HEK293 (cell line): ENCODE data around the gene HDAC7.
"Not testable (repeated sequence)": the region's sequence is repeated elsewhere in the genome, so short reads cannot be mapped to it uniquely, and the experiment has no call there.

Experiments
- CTCF ChIA-PET: fragments of 350-600 bp; formaldehyde crosslinking; extraction: SDS; loops from one replicate; lab custom pipeline; 2021; ENCODE audit warnings: antibody characterized with exemption; lab: Yijun Ruan, JAX
- POLR2A ChIA-PET: fragments of 300-600 bp; formaldehyde crosslinking; extraction: SDS; loops from one replicate; lab custom pipeline; 2020; ENCODE audit warnings: antibody characterized with exemption, inconsistent platforms; lab: Yijun Ruan, JAX
- H3K27ac ChIP-seq: fragments of 200-500 bp; sonication (Bioruptor generic); 2 replicates; pipeline ENCODE4 v1.5.1; 2014; ENCODE audit warnings: low read depth, low read length, control low read depth, inconsistent platforms; ENCODE audit errors: extremely low read depth
- H3K36me3 ChIP-seq, 2 experiments: fragments of 200-500 bp in 1 of 2; sonication (Bioruptor generic) in 1 of 2; 1 replicate in 1 of 2; 2 replicates in 1 of 2; pipeline ENCODE4 v1.5.1; 2014 to 2017; ENCODE audit warnings: inconsistent platforms in 2 of 2, low read length in 2 of 2; ENCODE audit not compliant: control insufficient read depth in 2 of 2, insufficient read depth in 1 of 2
- H3K4me1 ChIP-seq: fragments of 200-500 bp; sonication (Bioruptor generic); 2 replicates; pipeline ENCODE4 v1.5.1; 2014; ENCODE audit warnings: mild to moderate bottlenecking, low read length, inconsistent platforms; ENCODE audit not compliant: control insufficient read depth, insufficient read depth
- H3K4me3 ChIP-seq: 2 replicates; pipeline ENCODE4 v1.5.1; 2011; ENCODE audit warnings: low read depth, mild to moderate bottlenecking, control low read depth, low read length, moderate library complexity
- H3K9me3 ChIP-seq: fragments of 200-500 bp; sonication (Bioruptor generic); 2 replicates; pipeline ENCODE4 v1.5.1; 2014; ENCODE audit warnings: low read depth, low read length, inconsistent platforms; ENCODE audit not compliant: control insufficient read depth, insufficient read depth
- AEBP2 ChIP-seq: fragments of 450-650 bp; formaldehyde crosslinking; IDR thresholded peaks from 2 replicates; pipeline ENCODE4 v1.5.1; 2016; ENCODE audit warnings: missing biosample characterization, missing genetic modification characterization, borderline replicate concordance
- BCL11A ChIP-seq: fragments of 450-650 bp; formaldehyde crosslinking; IDR thresholded peaks from 2 replicates; pipeline ENCODE4 v1.5.1; 2016; ENCODE audit warnings: low read depth, missing biosample characterization, missing genetic modification characterization
- KLF1 ChIP-seq: fragments of 450-650 bp; formaldehyde crosslinking; IDR thresholded peaks from 2 replicates; pipeline ENCODE4 v1.5.1; 2016; ENCODE audit warnings: missing biosample characterization, missing genetic modification characterization
- KLF9 ChIP-seq: fragments of 450-650 bp; formaldehyde crosslinking; IDR thresholded peaks from 2 replicates; pipeline ENCODE4 v1.5.1; 2016; ENCODE audit warnings: missing biosample characterization, missing genetic modification characterization, low read depth
- OSR2 ChIP-seq: fragments of 450-650 bp; formaldehyde crosslinking; IDR thresholded peaks from 2 replicates; pipeline ENCODE4 v1.5.1; 2016; ENCODE audit warnings: missing biosample characterization, missing genetic modification characterization
- WT1 ChIP-seq: fragments of 450-650 bp; formaldehyde crosslinking; IDR thresholded peaks from 2 replicates; pipeline ENCODE4 v1.5.1; 2016; ENCODE audit warnings: missing biosample characterization, missing genetic modification characterization
- ZBTB8A ChIP-seq: fragments of 450-650 bp; formaldehyde crosslinking; IDR thresholded peaks from 2 replicates; pipeline ENCODE4 v1.5.1; 2016; ENCODE audit warnings: missing biosample characterization, missing genetic modification characterization
- ZNF112 ChIP-seq: fragments of 450-650 bp; formaldehyde crosslinking; IDR thresholded peaks from 2 replicates; pipeline ENCODE4 v1.5.0; 2017; ENCODE audit warnings: missing biosample characterization, missing genetic modification characterization
- ZNF146 ChIP-seq: fragments of 450-650 bp; formaldehyde crosslinking; IDR thresholded peaks from 2 replicates; pipeline ENCODE4 v1.5.1; 2016; ENCODE audit warnings: missing biosample characterization, missing genetic modification characterization
- ZNF148 ChIP-seq: fragments of 450-650 bp; formaldehyde crosslinking; IDR thresholded peaks from 2 replicates; pipeline ENCODE4 v1.5.0; 2017; ENCODE audit warnings: missing biosample characterization, missing genetic modification characterization, borderline replicate concordance
- ZNF184 ChIP-seq: fragments of 450-650 bp; IDR thresholded peaks from 2 replicates; pipeline ENCODE4 v1.5.1; 2018; ENCODE audit warnings: missing biosample characterization, mild to moderate bottlenecking, missing genetic modification characterization
- ZNF214 ChIP-seq: fragments of 450-650 bp; formaldehyde crosslinking; IDR thresholded peaks from 2 replicates; pipeline ENCODE4 v1.5.1; 2017; ENCODE audit warnings: missing biosample characterization, mild to moderate bottlenecking, missing genetic modification characterization, borderline replicate concordance
- ZNF292 ChIP-seq: fragments of 450-650 bp; formaldehyde crosslinking; IDR thresholded peaks from 2 replicates; pipeline ENCODE4 v1.5.1; 2016; ENCODE audit warnings: low read depth, missing biosample characterization, missing genetic modification characterization, borderline replicate concordance
- ZNF677 ChIP-seq: fragments of 450-650 bp; IDR thresholded peaks from 2 replicates; pipeline ENCODE4 v1.5.0; 2018; ENCODE audit warnings: missing biosample characterization, mild to moderate bottlenecking, missing genetic modification characterization, moderate library complexity
- ZNF692 ChIP-seq: fragments of 450-650 bp; formaldehyde crosslinking; IDR thresholded peaks from 2 replicates; pipeline ENCODE4 v1.5.1; 2016; ENCODE audit warnings: missing biosample characterization, missing genetic modification characterization
- ZNF76 ChIP-seq: fragments of 450-650 bp; formaldehyde crosslinking; IDR thresholded peaks from 2 replicates; pipeline ENCODE4; 2016; ENCODE audit warnings: low read depth, missing biosample characterization, missing genetic modification characterization, borderline replicate concordance
- TF ChIP-seq, protein P1 (sequence below): fragments of 450-650 bp; formaldehyde crosslinking; IDR thresholded peaks from 2 replicates; pipeline ENCODE4 v1.5.1; 2016; ENCODE audit warnings: missing biosample characterization, missing genetic modification characterization
- TF ChIP-seq, protein P2 (sequence below): fragments of 450-650 bp; formaldehyde crosslinking; IDR thresholded peaks from 2 replicates; pipeline ENCODE4 v1.5.1; 2016; ENCODE audit warnings: missing biosample characterization, missing genetic modification characterization

The HDAC7 gene

DNA sequence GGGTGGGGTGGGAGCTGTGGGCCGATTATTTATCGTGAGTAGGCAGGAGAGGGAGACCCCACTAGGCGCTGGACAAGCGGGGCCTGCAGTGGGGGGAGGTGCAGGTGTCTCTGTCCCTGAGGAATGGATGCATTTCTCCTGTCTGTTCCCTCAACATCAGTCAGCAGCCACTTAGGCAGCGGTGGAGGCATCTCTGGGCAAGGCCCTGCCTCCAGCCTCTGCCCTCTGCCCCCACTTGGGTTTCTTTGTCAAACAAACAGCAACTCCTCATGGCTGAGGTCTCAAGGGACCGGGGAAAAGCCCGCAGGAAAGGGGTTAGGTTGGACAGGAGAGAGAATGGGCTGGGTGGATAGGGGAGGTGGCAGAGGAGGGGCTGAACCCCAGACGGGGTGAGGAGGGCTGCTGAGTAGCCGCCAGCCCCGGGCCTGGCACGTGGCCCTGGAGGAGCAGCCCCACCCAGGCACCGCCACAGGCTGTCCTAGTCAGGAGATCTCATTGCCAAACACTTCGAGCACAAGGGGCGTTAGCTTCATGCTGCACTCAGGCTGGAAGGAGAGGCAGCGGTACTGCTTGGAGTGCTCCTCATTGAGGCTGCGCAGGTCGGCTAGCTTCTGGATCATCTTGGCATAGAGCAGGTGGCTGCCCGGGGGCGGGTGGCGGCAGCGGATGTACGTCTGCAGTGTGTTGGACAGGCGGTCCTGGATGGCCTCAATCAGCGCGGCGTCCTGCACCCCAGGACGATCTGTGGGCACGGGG lies 24.7 kb upstream of the HDAC7 start:
- TF ChIP-seq, protein P1, sequence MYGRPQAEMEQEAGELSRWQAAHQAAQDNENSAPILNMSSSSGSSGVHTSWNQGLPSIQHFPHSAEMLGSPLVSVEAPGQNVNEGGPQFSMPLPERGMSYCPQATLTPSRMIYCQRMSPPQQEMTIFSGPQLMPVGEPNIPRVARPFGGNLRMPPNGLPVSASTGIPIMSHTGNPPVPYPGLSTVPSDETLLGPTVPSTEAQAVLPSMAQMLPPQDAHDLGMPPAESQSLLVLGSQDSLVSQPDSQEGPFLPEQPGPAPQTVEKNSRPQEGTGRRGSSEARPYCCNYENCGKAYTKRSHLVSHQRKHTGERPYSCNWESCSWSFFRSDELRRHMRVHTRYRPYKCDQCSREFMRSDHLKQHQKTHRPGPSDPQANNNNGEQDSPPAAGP (tag by site-specific recombination): 0 out of 2 replicates have a peak, but pooled peaks have one; percentile 46
- TF ChIP-seq ZBTB8A (tag by site-specific recombination) (0 out of 2 replicates have a peak, but pooled peaks have one; percentile 20), ZNF292 (no peak), KLF1 (peak; percentile 83)

GRCh38 chr12:47843226-47843980 lies 23.7 kb upstream of the HDAC7 start:
- no peaks in the 10 kb centered on the region for H3K9me3 ChIP-seq
- H3K4me3 ChIP-seq: no peak overlapping the region
- H3K36me3 ChIP-seq: no peaks in the 10 kb centered on the region
- TF ChIP-seq, protein P2, sequence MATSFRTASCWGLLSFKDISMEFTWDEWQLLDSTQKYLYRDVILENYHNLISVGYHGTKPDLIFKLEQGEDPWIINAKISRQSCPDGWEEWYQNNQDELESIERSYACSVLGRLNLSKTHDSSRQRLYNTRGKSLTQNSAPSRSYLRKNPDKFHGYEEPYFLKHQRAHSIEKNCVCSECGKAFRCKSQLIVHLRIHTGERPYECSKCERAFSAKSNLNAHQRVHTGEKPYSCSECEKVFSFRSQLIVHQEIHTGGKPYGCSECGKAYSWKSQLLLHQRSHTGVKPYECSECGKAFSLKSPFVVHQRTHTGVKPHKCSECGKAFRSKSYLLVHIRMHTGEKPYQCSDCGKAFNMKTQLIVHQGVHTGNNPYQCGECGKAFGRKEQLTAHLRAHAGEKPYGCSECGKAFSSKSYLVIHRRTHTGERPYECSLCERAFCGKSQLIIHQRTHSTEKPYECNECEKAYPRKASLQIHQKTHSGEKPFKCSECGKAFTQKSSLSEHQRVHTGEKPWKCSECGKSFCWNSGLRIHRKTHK (tag by site-specific recombination): no peak
- TF ChIP-seq ZNF146 (no peak), ZNF184 (tag by site-specific recombination) (no peak), KLF9 (tag by site-specific recombination) (no peak), ZNF112 (tag by site-specific recombination) (no peak), BCL11A (tag by site-specific recombination) (no peak), ZNF214 (tag by site-specific recombination) (no peak), ZNF692 (tag by site-specific recombination) (no peak), ZNF677 (tag by site-specific recombination) (no peak), AEBP2 (tag by site-specific recombination) (no peak), WT1 (tag by site-specific recombination) (no peak), ZNF76 (tag by site-specific recombination) (no peak), ZNF148 (no peak), OSR2 (no peak)
- ChIA-PET POLR2A (interaction anchor here (1.7 kb wide), 1 partner anchor 61 kb away, joined by 4 read pairs; the partner anchor contains the start of gene VDR), CTCF (interaction anchor here (0.5 to 16.6 kb wide), 9 partner anchors 11 to 328 kb away, joined by 3 to 234 read pairs (median 4); partner anchors contain the start of genes SLC48A1 and TMEM106C)
- H3K4me1 ChIP-seq: no peaks in the 10 kb centered on the region
- H3K27ac ChIP-seq: no peak overlapping the region

More for the DNA sequence above, 24.7 kb upstream of the HDAC7 start:
- Histone ChIP-seq H3K4me3 (no peak overlapping the region), H3K27ac (no peak overlapping the region), H3K9me3 (no peaks in the 10 kb centered on the region), H3K36me3 (no peaks in the 10 kb centered on the region), H3K4me1 (no peaks in the 10 kb centered on the region)
- POLR2A ChIA-PET: interaction anchor here (0.5 kb wide), 1 partner anchor 24 kb away, joined by 3 read pairs; no protein-coding TSS in a partner anchor
- CTCF ChIA-PET: interaction anchor here (0.7 to 1.2 kb wide), 3 partner anchors 103 to 591 kb away, joined by 3 to 6 read pairs (median 4); no protein-coding TSS in a partner anchor

GRCh38 chr12:47842543-47842942 lies 22.8 kb upstream of the HDAC7 start:
- not testable (repeated sequence) for H3K27ac ChIP-seq, H3K9me3 ChIP-seq, H3K4me1 ChIP-seq, H3K36me3 ChIP-seq, H3K4me3 ChIP-seq
- CTCF ChIA-PET: interaction anchor here (0.6 to 16.6 kb wide), 13 partner anchors 9 to 323 kb away, joined by 3 to 271 read pairs (median 4); partner anchors contain the start of genes SLC48A1 and TMEM106C
- POLR2A ChIA-PET: interaction anchor here (1.7 kb wide), 1 partner anchor 62 kb away, joined by 4 read pairs; the partner anchor contains the start of gene VDR
